Vagina (tissue), 2 donors: Measurements from ENCODE around the gene IL17A.

Source experiments
- POLR2A ChIP-seq, 2 donors: fragments of 450-650 bp; IDR thresholded peaks; one replicate each; pipeline ENCODE4 v1.6.1; 2017; ENCODE audit warnings: antibody characterized with exemption in 2 of 2, mild to moderate bottlenecking in 2 of 2, moderate library complexity in 2 of 2
- POLR2AphosphoS5 ChIP-seq, 2 donors: sonication (generic); formaldehyde crosslinking; IDR thresholded peaks; one replicate each; pipeline ENCODE4 v1.9.0; 2017; ENCODE audit warnings: antibody characterized with exemption in 2 of 2, mild to moderate bottlenecking in 2 of 2, low read depth in 1 of 2; ENCODE audit not compliant: insufficient read depth in 1 of 2
- TF ChIP-seq, protein P1 (sequence below), 3 experiments: fragments of 450-650 bp in 2 of 3; fragments of 200-600 bp in 1 of 3; sonication (generic) in 1 of 3; IDR thresholded peaks; one replicate each; pipeline ENCODE4 v1.5.1; 2017 to 2019; ENCODE audit warnings: antibody characterized with exemption in 3 of 3, mild to moderate bottlenecking in 2 of 3, moderate library complexity in 2 of 3

DNA sequence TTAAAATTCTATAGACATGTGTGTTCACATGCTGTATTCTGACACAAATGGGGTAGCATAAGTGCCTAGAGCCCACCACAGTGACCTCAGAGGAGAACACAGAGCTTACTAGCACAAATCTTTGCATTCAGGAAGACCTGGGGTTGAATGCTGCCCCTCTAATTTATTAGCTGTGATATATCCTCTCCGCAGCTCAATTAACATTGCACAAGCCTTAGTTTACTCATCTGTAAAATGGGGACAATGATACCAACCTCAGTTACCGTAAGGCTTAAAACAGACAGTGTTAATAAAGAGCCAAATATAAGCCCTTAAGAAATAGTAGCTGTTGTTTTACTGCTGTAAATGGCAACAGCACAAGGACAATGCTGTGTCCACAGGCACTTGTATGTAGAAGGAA, 36.2 kb upstream of the IL17A start:
- TF ChIP-seq, protein P1, sequence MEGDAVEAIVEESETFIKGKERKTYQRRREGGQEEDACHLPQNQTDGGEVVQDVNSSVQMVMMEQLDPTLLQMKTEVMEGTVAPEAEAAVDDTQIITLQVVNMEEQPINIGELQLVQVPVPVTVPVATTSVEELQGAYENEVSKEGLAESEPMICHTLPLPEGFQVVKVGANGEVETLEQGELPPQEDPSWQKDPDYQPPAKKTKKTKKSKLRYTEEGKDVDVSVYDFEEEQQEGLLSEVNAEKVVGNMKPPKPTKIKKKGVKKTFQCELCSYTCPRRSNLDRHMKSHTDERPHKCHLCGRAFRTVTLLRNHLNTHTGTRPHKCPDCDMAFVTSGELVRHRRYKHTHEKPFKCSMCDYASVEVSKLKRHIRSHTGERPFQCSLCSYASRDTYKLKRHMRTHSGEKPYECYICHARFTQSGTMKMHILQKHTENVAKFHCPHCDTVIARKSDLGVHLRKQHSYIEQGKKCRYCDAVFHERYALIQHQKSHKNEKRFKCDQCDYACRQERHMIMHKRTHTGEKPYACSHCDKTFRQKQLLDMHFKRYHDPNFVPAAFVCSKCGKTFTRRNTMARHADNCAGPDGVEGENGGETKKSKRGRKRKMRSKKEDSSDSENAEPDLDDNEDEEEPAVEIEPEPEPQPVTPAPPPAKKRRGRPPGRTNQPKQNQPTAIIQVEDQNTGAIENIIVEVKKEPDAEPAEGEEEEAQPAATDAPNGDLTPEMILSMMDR (IDR thresholded peaks at IDR 0.05), result no peak
- TF ChIP-seq POLR2A (IDR thresholded peaks at IDR 0.05) (no peak), POLR2AphosphoS5 (IDR thresholded peaks at IDR 0.05; ENCODE audit: insufficient read depth in 1 of 2, low read depth in 1 of 2) (no peak)
